VCaP (cell line): ENCODE results near the gene KLF11.

ENCODE experiments used
- H3K27ac ChIP-seq: fragments of 450-650 bp; 2 replicates; pipeline ENCODE4 v1.5.1; 2017
- TF ChIP-seq, protein P1 (sequence below): fragments of 450-650 bp; conservative IDR thresholded peaks from 2 replicates; pipeline ENCODE4 v1.5.1; 2017; ENCODE audit warnings: mild to moderate bottlenecking, moderate library complexity

Gene KLF11

DNA sequence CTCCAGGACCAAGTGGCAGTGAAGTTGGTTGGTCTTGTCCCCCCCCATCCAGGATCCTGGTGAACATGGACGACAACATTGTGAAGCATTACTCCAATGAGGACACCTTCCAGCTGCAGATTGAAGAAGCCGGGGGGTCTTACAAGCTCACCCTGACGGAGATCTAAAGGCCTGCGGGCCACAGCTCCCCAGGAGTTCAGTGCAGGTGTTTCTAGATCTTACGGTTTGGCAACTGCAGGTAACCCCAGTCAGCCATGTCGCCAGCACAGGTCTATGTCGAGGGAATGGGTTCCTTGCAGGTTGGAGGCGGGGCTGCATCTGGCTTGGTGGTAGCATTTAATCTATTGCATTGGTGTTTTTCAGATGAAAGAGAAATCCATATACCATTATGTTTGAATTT is 42.8 kb upstream of the KLF11 start:
- H3K27ac ChIP-seq, result no peak overlapping the region
- TF ChIP-seq, protein P1, sequence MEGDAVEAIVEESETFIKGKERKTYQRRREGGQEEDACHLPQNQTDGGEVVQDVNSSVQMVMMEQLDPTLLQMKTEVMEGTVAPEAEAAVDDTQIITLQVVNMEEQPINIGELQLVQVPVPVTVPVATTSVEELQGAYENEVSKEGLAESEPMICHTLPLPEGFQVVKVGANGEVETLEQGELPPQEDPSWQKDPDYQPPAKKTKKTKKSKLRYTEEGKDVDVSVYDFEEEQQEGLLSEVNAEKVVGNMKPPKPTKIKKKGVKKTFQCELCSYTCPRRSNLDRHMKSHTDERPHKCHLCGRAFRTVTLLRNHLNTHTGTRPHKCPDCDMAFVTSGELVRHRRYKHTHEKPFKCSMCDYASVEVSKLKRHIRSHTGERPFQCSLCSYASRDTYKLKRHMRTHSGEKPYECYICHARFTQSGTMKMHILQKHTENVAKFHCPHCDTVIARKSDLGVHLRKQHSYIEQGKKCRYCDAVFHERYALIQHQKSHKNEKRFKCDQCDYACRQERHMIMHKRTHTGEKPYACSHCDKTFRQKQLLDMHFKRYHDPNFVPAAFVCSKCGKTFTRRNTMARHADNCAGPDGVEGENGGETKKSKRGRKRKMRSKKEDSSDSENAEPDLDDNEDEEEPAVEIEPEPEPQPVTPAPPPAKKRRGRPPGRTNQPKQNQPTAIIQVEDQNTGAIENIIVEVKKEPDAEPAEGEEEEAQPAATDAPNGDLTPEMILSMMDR, result no peak

DNA sequence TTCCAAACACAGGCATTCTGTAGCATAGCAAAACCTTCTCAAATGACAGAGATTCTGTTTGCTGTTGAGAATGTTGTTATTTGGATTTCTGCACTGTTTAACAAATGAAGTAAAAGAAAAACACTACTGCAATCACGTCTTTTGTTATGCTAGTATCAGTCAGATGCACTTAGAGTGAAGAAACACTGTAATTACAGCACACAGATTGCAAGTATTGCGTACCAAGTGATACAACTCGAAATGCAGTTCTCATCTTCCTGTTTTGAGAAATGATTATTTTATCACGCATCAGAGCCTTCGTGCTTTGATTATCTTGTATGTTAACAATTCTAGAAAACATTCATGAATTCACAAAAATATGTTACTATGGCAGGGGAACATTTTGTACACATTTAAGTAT is 41.8 kb upstream of the KLF11 start:
- H3K27ac ChIP-seq, result no peak overlapping the region
- TF ChIP-seq, protein P1, result no peak

- no peak overlapping the region for H3K27ac ChIP-seq
- TF ChIP-seq, protein P1, result no peak
Measured at GRCh38 chr2:10002109-10002508, 41.2 kb upstream of the KLF11 start.

DNA sequence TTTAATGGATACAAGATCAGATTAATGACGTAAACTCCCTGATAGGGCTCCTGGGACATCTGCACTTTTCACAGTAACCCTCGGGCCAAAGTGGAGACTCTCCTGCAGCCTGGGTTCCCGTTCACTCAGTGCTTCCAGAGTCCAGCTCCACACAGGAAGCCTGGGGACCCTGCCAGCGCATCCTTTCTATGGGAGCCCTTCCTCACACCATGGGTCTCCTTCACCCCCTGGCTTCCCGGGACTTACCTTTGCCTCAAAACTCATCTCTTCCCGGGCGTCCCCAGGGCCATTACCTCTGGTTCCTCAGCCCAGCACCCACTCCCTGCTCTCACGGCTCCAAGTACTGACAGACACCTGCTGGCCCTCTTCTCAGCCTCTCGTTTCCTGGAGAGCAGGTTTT is 40.7 kb upstream of the KLF11 start:
- no peak overlapping the region for H3K27ac ChIP-seq
- TF ChIP-seq, protein P1, result no peak

- TF ChIP-seq, protein P1, result no peak
- H3K27ac ChIP-seq, result no peak overlapping the region
Measured at GRCh38 chr2:10003206-10004125, 39.9 kb upstream of the KLF11 start.

GRCh38 chr2:10004401-10004800 is 38.9 kb upstream of the KLF11 start:
- H3K27ac ChIP-seq, result no peak overlapping the region
- TF ChIP-seq, protein P1, result no peak

GRCh38 chr2:10004836-10005235 is 38.5 kb upstream of the KLF11 start:
- H3K27ac ChIP-seq, result no peak overlapping the region
- TF ChIP-seq, protein P1, result no peak
